A172 (cell line): Measurements from ENCODE around the gene CLOCK. TPM values are rescaled to one million over a fixed set of nuclear protein-coding genes. Genes with fewer than 3 reads are reported as not detected.
A peak's percentile ranks its signal among the peaks of the same experiment; 100 is the strongest.

Experiments used
- DNase-seq: peaks from one replicate; pipeline ENCODE4 v3.0.0-alpha.2; 2015; ENCODE audit warnings: low spot score
- total RNA-seq: library from RNA; depleted of rRNA; stranded (reverse); fragments of >200 nt; shearing (Covaris generic); gene quantifications from 2 replicates; pipeline ENCODE4 v1.2.3, GENCODE V29; 2014

Gene CLOCK
- total RNA-seq, 1 experiment from 2014 or later = 35.1 TPM

GRCh38 chr4:55416176-55416575 is 130.5 kb downstream of the CLOCK start:
- no peak for DNase-seq

- no peak for DNase-seq
Observed at GRCh38 chr4:55411621-55412020, 135.1 kb downstream of the CLOCK start.

- no peak for DNase-seq
Observed at GRCh38 chr4:55410431-55410830, 136.3 kb downstream of the CLOCK start.

- peak; percentile 47 for DNase-seq
Observed at GRCh38 chr4:55409468-55410171, 137.1 kb downstream of the CLOCK start.

- no peak for DNase-seq
Observed at GRCh38 chr4:55407764-55408163, 138.9 kb downstream of the CLOCK start.

GRCh38 chr4:55407119-55407518 is 139.6 kb downstream of the CLOCK start:
- no peak for DNase-seq

GRCh38 chr4:55406545-55406944 is 140.2 kb downstream of the CLOCK start:
- DNase-seq = no peak

GRCh38 chr4:55405073-55405472 is 141.6 kb downstream of the CLOCK start:
- no peak for DNase-seq

GRCh38 chr4:55399581-55399980 is 147.1 kb downstream of the CLOCK start:
- no peak for DNase-seq

- no peak for DNase-seq
Observed at GRCh38 chr4:55398966-55399365, 147.7 kb downstream of the CLOCK start.

GRCh38 chr4:55398461-55398860 is 148.2 kb downstream of the CLOCK start:
- DNase-seq = no peak

GRCh38 chr4:55397520-55398321 is 149.0 kb downstream of the CLOCK start:
- DNase-seq = no peak

GRCh38 chr4:55397126-55397436 is 149.6 kb downstream of the CLOCK start:
- no peak for DNase-seq

GRCh38 chr4:55396308-55397125 is 150.2 kb downstream of the CLOCK start:
- DNase-seq = peak; percentile 23

- peak; percentile 71 for DNase-seq
Observed at GRCh38 chr4:55395529-55396307, 151.0 kb downstream of the CLOCK start, which contains the start of gene TMEM165. Gene TMEM165, plus strand, starts transcription at chr4:55395957. Its CDS starts 233 bp downstream, at chr4:55396190.

- DNase-seq = no peak
Observed at GRCh38 chr4:55395218-55395528, 151.5 kb downstream of the CLOCK start.

GRCh38 chr4:55393461-55394320 is 153.0 kb downstream of the CLOCK start:
- DNase-seq = no peak

- no peak for DNase-seq
Observed at GRCh38 chr4:55386840-55387239, 159.9 kb downstream of the CLOCK start.

- no peak for DNase-seq
Observed at GRCh38 chr4:55386073-55386472, 160.6 kb downstream of the CLOCK start.

GRCh38 chr4:55385201-55385649 is 161.5 kb downstream of the CLOCK start:
- peak; percentile 29 for DNase-seq
